Measurements from ENCODE around the gene ABCG1.

Gene ABCG1

DNA sequence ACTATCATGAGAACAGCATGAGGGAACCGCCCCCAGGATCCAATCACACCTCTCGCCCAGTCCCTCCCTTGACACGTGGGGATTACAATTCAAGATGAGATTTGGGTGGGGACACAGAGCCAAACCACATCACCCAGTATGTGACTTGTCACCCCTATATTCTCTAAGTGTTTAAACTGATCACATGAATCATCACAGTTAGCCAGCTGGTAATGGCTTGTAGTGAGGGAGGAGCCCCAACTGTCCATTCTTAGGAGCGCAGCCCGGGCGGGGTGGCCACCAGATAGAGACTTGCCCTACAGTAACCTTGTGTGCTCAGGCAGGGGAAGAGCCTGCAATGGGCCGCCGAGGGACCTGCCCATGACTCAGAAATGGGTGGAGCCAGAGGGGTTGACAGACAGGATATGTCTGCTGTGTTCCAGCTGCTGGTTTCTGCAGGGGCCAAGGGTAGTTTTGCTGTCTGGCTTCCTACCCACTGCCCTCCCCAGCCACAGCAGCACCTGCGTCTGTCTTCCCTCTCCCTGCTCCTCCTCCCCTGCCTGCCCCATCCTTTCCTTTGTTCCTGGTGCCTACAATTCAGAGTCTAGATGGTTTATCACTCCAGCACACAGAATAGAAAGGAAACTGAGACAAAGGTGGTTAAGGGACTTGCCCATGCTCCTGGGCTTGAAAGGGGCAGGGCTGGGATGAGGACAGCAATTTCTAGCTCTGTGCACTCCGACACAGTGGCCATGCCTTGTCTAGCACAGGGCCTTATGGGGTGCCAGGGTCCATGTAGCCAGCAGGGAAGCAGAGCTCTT is 9.2 kb downstream of the ABCG1 start:
- H3K27me3 ChIP-seq = no peaks in the 10 kb centered on the region
- no peak overlapping the region for H3K4me3 ChIP-seq (ENCODE audit: low read depth, low read length)
- no peaks in the 10 kb centered on the region for H3K9me3 ChIP-seq
- peaks cover 6% of the 10 kb centered on the region for H3K4me1 ChIP-seq
- H3K36me3 ChIP-seq = no peaks in the 10 kb centered on the region; the same call in 1 of the 2 replicates
- DNase-seq = peak; percentile 90
- TF ChIP-seq, protein P1, sequence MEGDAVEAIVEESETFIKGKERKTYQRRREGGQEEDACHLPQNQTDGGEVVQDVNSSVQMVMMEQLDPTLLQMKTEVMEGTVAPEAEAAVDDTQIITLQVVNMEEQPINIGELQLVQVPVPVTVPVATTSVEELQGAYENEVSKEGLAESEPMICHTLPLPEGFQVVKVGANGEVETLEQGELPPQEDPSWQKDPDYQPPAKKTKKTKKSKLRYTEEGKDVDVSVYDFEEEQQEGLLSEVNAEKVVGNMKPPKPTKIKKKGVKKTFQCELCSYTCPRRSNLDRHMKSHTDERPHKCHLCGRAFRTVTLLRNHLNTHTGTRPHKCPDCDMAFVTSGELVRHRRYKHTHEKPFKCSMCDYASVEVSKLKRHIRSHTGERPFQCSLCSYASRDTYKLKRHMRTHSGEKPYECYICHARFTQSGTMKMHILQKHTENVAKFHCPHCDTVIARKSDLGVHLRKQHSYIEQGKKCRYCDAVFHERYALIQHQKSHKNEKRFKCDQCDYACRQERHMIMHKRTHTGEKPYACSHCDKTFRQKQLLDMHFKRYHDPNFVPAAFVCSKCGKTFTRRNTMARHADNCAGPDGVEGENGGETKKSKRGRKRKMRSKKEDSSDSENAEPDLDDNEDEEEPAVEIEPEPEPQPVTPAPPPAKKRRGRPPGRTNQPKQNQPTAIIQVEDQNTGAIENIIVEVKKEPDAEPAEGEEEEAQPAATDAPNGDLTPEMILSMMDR (IDR thresholded peaks at IDR 0.05; ENCODE audit: low read depth, low read length) = no peak

DNA sequence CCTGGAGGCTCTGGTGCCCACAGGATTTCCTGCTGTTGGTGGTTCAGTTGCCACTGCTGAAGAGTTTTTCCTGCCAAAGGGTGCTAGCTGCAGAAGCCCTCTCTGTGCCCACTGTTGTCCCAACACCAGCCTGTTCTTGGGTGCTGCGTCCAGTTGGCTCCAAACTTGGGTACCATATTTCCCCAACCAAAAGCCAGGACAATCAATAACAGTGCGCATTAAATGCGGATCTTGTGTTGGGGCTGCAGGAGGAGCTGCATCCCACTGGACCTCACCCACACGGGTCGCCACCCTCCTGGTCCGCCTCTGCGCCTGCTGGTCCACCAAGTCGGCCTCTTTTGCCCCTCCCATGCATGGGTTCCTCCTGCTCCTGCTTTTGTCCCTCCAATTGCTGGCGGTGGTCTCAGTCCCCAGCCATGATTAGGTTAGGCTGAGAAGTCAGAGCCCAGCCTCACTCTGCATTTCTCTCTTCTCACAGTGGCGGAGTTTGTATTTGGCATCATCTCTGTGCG is 9.8 kb downstream of the ABCG1 start:
- no peak overlapping the region for H3K4me3 ChIP-seq (ENCODE audit: low read depth, low read length)
- H3K4me1 ChIP-seq = peaks cover 13% of the 10 kb centered on the region
- TF ChIP-seq, protein P1 (IDR thresholded peaks at IDR 0.05; ENCODE audit: low read depth, low read length) = no peak
- DNase-seq = no peak
- no peaks in the 10 kb centered on the region for H3K9me3 ChIP-seq
- H3K27me3 ChIP-seq = no peaks in the 10 kb centered on the region
- H3K36me3 ChIP-seq = no peaks in the 10 kb centered on the region; the same call in 1 of the 2 replicates

DNA sequence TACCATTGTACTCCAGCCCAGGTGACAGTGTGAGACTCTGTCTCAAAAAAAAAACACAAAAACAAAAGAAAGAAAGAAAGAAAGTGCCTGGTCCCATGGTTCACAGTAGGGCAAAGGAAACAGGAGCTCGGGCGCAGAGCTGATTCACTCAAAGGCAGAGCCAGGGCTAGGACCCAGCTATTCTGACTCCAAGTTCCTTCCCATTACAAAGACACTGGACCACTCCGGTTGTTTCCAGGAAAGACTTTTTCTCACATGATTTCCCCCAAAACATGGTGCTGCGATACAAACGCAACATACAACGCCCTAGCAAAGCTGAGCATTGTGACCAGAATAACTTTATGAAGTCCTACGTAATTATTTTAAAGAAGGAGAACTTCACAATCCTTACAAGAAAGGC is 10.7 kb downstream of the ABCG1 start:
- H3K36me3 ChIP-seq = no peaks in the 10 kb centered on the region; the same call in 1 of the 2 replicates
- H3K27me3 ChIP-seq = no peaks in the 10 kb centered on the region
- H3K4me1 ChIP-seq = peaks cover 20% of the 10 kb centered on the region

DNA sequence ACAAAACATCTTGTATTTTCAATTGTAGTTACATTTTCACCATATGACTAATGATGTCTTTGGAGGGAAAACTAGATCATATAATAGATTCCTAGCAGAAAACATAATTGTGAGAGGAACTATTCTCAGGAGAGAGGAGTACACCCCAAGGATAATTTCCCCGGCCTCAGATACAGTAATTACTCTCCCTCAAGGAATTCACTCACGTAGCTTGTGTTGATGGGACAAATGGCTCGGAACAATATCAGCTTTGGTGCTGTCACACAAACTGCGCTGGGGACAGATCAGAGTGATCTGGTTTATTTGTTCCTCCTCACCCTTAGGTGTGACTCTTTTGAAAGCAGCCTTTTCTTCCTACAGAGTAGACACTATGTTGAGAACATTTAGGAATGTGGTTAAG is 11.2 kb downstream of the ABCG1 start:
- TF ChIP-seq, protein P1 (IDR thresholded peaks at IDR 0.05; ENCODE audit: low read depth, low read length) = no peak
- Histone ChIP-seq H3K27me3 (no peaks in the 10 kb centered on the region), H3K9me3 (no peaks in the 10 kb centered on the region), H3K36me3 (no peaks in the 10 kb centered on the region; the same call in 1 of the 2 replicates), H3K4me3 (ENCODE audit: low read depth, low read length) (no peak overlapping the region), H3K4me1 (peaks cover 23% of the 10 kb centered on the region)
- no peak for DNase-seq

More for the DNA sequence above, 10.7 kb downstream of the ABCG1 start:
- H3K4me3 ChIP-seq (ENCODE audit: low read depth, low read length) = no peak overlapping the region
- TF ChIP-seq, protein P1 (IDR thresholded peaks at IDR 0.05; ENCODE audit: low read depth, low read length) = no peak
- no peak for DNase-seq
- H3K9me3 ChIP-seq = no peaks in the 10 kb centered on the region

DNA sequence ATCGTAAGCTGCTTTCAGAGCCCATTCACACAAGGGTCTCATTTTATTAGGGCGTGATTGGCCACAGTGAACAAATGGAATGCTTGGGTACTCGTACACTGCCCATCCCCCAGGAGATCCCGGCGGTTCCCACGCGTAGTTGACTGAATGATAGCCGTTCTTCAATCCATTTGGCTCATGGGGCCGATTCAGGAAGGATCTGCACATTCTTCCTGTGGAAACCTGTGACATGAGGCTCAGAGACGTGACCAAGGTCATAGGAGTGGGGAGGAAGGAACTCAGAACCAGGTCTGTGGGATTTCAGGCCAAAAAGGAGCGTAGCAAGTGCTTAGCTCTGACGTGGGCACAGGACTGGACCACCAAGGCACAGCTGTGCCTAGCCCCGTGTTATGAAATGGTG is 11.7 kb downstream of the ABCG1 start:
- no peaks in the 10 kb centered on the region for H3K27me3 ChIP-seq
- no peaks in the 10 kb centered on the region; the same call in 1 of the 2 replicates for H3K36me3 ChIP-seq
- H3K4me1 ChIP-seq = peaks cover 27% of the 10 kb centered on the region
- H3K9me3 ChIP-seq = no peaks in the 10 kb centered on the region
- TF ChIP-seq, protein P1 (IDR thresholded peaks at IDR 0.05; ENCODE audit: low read depth, low read length) = no peak
- DNase-seq = no peak
- H3K4me3 ChIP-seq (ENCODE audit: low read depth, low read length) = no peak overlapping the region

DNA sequence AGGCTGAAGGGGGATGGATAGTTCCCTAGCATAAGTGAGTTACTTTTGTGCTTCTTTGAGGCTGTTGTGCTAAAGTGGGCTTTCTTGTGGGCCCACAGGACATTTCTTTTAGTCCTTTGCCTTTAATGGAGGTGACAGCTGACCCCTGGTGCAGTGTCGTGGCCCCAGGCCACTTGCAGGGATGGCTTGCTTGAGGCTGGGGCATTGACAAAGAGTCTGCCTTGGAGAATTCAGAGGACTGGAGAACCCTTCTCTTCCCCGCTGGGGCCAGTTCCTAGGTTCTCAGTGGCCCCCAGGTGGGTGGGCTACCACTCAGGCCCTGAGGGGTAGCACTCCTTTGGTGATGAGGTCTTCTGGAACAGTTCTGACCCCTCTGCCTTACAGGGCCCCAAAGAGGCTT is 12.8 kb downstream of the ABCG1 start:
- no peaks in the 10 kb centered on the region for H3K9me3 ChIP-seq
- H3K27me3 ChIP-seq = no peaks in the 10 kb centered on the region
- H3K36me3 ChIP-seq = no peaks in the 10 kb centered on the region; the same call in 1 of the 2 replicates
- TF ChIP-seq, protein P1 (IDR thresholded peaks at IDR 0.05; ENCODE audit: low read depth, low read length) = no peak
- peaks cover 28% of the 10 kb centered on the region for H3K4me1 ChIP-seq
- DNase-seq = no peak
- no peak overlapping the region for H3K4me3 ChIP-seq (ENCODE audit: low read depth, low read length)

Measured in BE2C (cell line).